ENCODE data around the gene TRAK2. TPM values are rescaled to one million over a fixed set of nuclear protein-coding genes. Genes with fewer than 3 reads are reported as not detected.

The TRAK2 gene
- total and polyA plus RNA-seq, 2 of the 8 experiments (the other 6 are each of a cell fraction or from before 2014, with no cell fraction given): 4.5 to 15.7 TPM

DNA sequence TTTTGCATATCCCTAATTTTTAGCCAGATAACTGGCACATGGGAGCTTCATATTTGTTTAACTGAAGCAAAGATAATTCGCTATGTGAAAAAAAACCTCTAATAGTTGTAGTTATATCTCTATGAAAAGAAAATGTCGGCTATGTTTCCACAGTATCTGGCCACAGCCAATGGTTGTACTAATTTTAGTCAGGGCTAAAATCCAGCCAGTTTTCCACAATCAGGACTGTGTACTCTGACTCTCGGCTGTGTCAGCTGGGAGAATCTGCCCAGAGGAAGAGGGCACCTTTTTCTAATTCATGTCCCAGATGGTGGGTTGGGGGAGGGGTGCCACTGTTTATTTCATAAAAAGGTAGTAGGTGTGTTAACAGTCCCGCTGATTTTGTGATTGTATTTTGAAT, 39.0 kb upstream of the TRAK2 start:
- no peak overlapping the region for H3K23ac ChIP-seq (ENCODE audit: insufficient read length)
- H4K8ac ChIP-seq (ENCODE audit: extremely low read depth, insufficient read depth, low read length): no peak overlapping the region
- H3K79me2 ChIP-seq (ENCODE audit: control insufficient read depth in 1 of 2, insufficient read depth in 2 of 2, low read length in 2 of 2): no peaks in the 10 kb centered on the region
- no peaks in the 10 kb centered on the region for H4K20me1 ChIP-seq (replicated peaks in 1 of 2; ENCODE audit: control insufficient read depth in 1 of 2, insufficient read depth in 2 of 2, low read length in 2 of 2)
- no peak overlapping the region for H4K91ac ChIP-seq (replicated peaks; ENCODE audit: insufficient read length, low read length)
- H2AK5ac ChIP-seq (ENCODE audit: low read depth, low read length): no peak overlapping the region
- no peak overlapping the region for H3K18ac ChIP-seq (ENCODE audit: extremely low read depth, low read length)
- no peaks in the 10 kb centered on the region for H3K36me3 ChIP-seq (ENCODE audit: control insufficient read depth in 2 of 4, insufficient read depth in 4 of 4, low read length in 3 of 4)
- no peak overlapping the region for H4K5ac ChIP-seq (ENCODE audit: insufficient read length, low read depth, low read length)
- H3K4me2 ChIP-seq (ENCODE audit: insufficient read depth in 1 of 2, low read depth in 2 of 2, low read length in 2 of 2): no peak overlapping the region
- no peak overlapping the region for H2BK120ac ChIP-seq (replicated peaks; ENCODE audit: low read depth, low read length)
- POLR2A ChIA-PET (ENCODE audit: partially characterized antibody): no interaction called here
- no peak overlapping the region for H3K4me3 ChIP-seq (ENCODE audit: extremely low read depth in 1 of 4, insufficient read depth in 2 of 4, low read depth in 3 of 4, low read length in 4 of 4)
- H2BK5ac ChIP-seq (ENCODE audit: low read depth, low read length): no peak overlapping the region
- H3K56ac ChIP-seq (replicated peaks; ENCODE audit: insufficient read length, low read depth, low read length): no peak overlapping the region
- H3K4ac ChIP-seq (replicated peaks; ENCODE audit: insufficient read length, low read depth, low read length): no peak overlapping the region
- DNase-seq (ENCODE audit: low read depth in 1 of 2, low spot score in 2 of 2) (no peak), FAIRE-seq (no peak)
- no peak overlapping the region for H2AFZ ChIP-seq (ENCODE audit: low read length)
- no peaks in the 10 kb centered on the region for H3K23me2 ChIP-seq (ENCODE audit: low read depth, low read length)
- no peaks in the 10 kb centered on the region for H3K4me1 ChIP-seq (replicated peaks in 1 of 4; ENCODE audit: control insufficient read depth in 3 of 4, insufficient read depth in 4 of 4, low read length in 3 of 4)
- H3K79me1 ChIP-seq (ENCODE audit: low read depth, low read length): no peaks in the 10 kb centered on the region
- H2BK12ac ChIP-seq (ENCODE audit: low read depth, low read length): no peak overlapping the region
- WGBS, 2 experiments (ENCODE audit: extremely low coverage in 1 of 2, insufficient coverage in 1 of 2, insufficient read length in 1 of 2, insufficient replicate concordance in 2 of 2, low coverage in 1 of 2, low lambda C conversion rate in 2 of 2, missing lambda C conversion rate in 1 of 2): 86% methylated on average over 4 of the region's 4 CpGs; no CpG with 5 or more reads in 1 of the 2 experiments
- H3K27ac ChIP-seq (ENCODE audit: low read depth, low read length): no peak overlapping the region
- CTCF ChIA-PET (ENCODE audit: partially characterized antibody): interaction anchor here (0.6 kb wide), 1 partner anchor 252 kb away, joined by 3 read pairs; no protein-coding TSS in a partner anchor
- no peaks in the 10 kb centered on the region for H3K27me3 ChIP-seq (replicated peaks in 1 of 4; ENCODE audit: control insufficient read depth in 3 of 4, extremely low read depth in 1 of 4, insufficient read depth in 3 of 4, low read length in 3 of 4)
- no peak overlapping the region for H2BK20ac ChIP-seq (ENCODE audit: low read length)
- no peaks in the 10 kb centered on the region for H3K9me3 ChIP-seq (ENCODE audit: insufficient read depth in 2 of 2, low read depth in 1 of 2, low read length in 1 of 2)
- no peak overlapping the region for H3K9ac ChIP-seq (replicated peaks in 1 of 4; ENCODE audit: extremely low read depth in 1 of 4, low read depth in 3 of 4, low read length in 3 of 4)
- no peak overlapping the region for H3K14ac ChIP-seq (ENCODE audit: insufficient read length)
- no peak overlapping the region for H2BK15ac ChIP-seq (ENCODE audit: low read length)
- TF ChIP-seq JUND (IDR thresholded peaks at IDR 0.05; ENCODE audit: low read length) (no peak), TEAD4 (IDR thresholded peaks at IDR 0.05; ENCODE audit: low read depth, low read length) (no peak), TCF12 (IDR thresholded peaks at IDR 0.05; ENCODE audit: low read depth, low read length) (no peak), CEBPB (IDR thresholded peaks at IDR 0.05; ENCODE audit: low read depth, low read length) (no peak), CTBP2 (IDR thresholded peaks at IDR 0.05; ENCODE audit: borderline replicate concordance, insufficient read depth, insufficient read length, low read length) (no peak), MAX (IDR thresholded peaks at IDR 0.05) (no peak), HDAC6 (IDR thresholded peaks at IDR 0.05; ENCODE audit: low read depth, low read length) (no peak), KDM5A (IDR thresholded peaks at IDR 0.05; ENCODE audit: low read length) (no peak), MAFK (IDR thresholded peaks at IDR 0.05; ENCODE audit: low read depth, low read length) (no peak), SP4 (IDR thresholded peaks at IDR 0.05; ENCODE audit: low read length) (no peak), RAD21 (IDR thresholded peaks at IDR 0.05 in 1 of 2, conservative IDR thresholded peaks at IDR 0.05 in 1 of 2; ENCODE audit: low read depth in 2 of 2, low read length in 2 of 2) (no peak), EP300 (IDR thresholded peaks at IDR 0.05; ENCODE audit: borderline replicate concordance in 1 of 2, low read depth in 2 of 2, low read length in 2 of 2) (no peak), NRF1 (IDR thresholded peaks at IDR 0.05; ENCODE audit: low read depth, low read length) (no peak)
- TF ChIP-seq, protein P1, sequence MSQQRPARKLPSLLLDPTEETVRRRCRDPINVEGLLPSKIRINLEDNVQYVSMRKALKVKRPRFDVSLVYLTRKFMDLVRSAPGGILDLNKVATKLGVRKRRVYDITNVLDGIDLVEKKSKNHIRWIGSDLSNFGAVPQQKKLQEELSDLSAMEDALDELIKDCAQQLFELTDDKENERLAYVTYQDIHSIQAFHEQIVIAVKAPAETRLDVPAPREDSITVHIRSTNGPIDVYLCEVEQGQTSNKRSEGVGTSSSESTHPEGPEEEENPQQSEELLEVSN (IDR thresholded peaks at IDR 0.05): no peak

Measured in H1 (cell line).